Astrocyte (in vitro differentiated cells and primary cell): ENCODE data around the gene CEP41. TPM values are rescaled to one million over a fixed set of nuclear protein-coding genes. Genes with fewer than 3 reads are reported as not detected.

Source experiments
- DNase-seq: peaks from one replicate; pipeline ENCODE4 v3.0.0-alpha.2; 2010; ENCODE audit warnings: low read depth
- FAIRE-seq: peaks from 2 replicates; lab custom pipeline; 2011; peaks lifted over from hg19 to GRCh38; lab: Jason Lieb, UNC
- H2AFZ ChIP-seq: 2 replicates; pipeline ENCODE4 v1.6.0; 2012; ENCODE audit warnings: low read depth, low read length, inconsistent platforms
- H3K27ac ChIP-seq: 2 replicates; pipeline ENCODE4 v1.5.1; 2011; ENCODE audit warnings: low read depth, low read length, inconsistent platforms
- H3K27me3 ChIP-seq: 2 replicates; pipeline ENCODE4 v1.6.0; 2011; ENCODE audit warnings: low read length, inconsistent platforms; ENCODE audit not compliant: insufficient read depth
- H3K36me3 ChIP-seq: 2 replicates; pipeline ENCODE4 v1.5.1; 2011; ENCODE audit warnings: low read length, inconsistent platforms; ENCODE audit not compliant: insufficient read depth
- H3K4me1 ChIP-seq: 2 replicates; pipeline ENCODE4 v1.5.1; 2011; ENCODE audit warnings: low read length, inconsistent platforms; ENCODE audit not compliant: insufficient read depth
- H3K4me2 ChIP-seq: 2 replicates; pipeline ENCODE4 v1.6.0; 2012; ENCODE audit warnings: low read length, inconsistent platforms
- H3K4me3 ChIP-seq: 2 replicates; pipeline ENCODE4 v1.5.1; 2011; ENCODE audit warnings: low read depth, mild to moderate bottlenecking, low read length, inconsistent platforms; ENCODE audit not compliant: insufficient read depth
- H3K79me2 ChIP-seq: 2 replicates; pipeline ENCODE4 v1.6.0; 2012; ENCODE audit warnings: mild to moderate bottlenecking, low read length, inconsistent platforms; ENCODE audit not compliant: insufficient read depth
- H3K9ac ChIP-seq: 2 replicates; pipeline ENCODE4 v1.6.0; 2012; ENCODE audit warnings: mild to moderate bottlenecking, low read length, inconsistent platforms
- H3K9me3 ChIP-seq: 2 replicates; pipeline ENCODE4 v1.5.1; 2012; ENCODE audit warnings: low read depth, mild to moderate bottlenecking, low read length, inconsistent platforms; ENCODE audit not compliant: insufficient read depth
- H4K20me1 ChIP-seq: 2 replicates; pipeline ENCODE4 v1.6.0; 2012; ENCODE audit warnings: low read length, inconsistent platforms; ENCODE audit not compliant: insufficient read depth
- H3K27ac Mint-ChIP-seq: one replicate; pipeline ENCODE4 v1.8.0; 2021; ENCODE audit warnings: mild to moderate bottlenecking, mixed read lengths; ENCODE audit not compliant: unreplicated experiment
- H3K27me3 Mint-ChIP-seq: one replicate; pipeline ENCODE4 v1.8.0; 2021; ENCODE audit warnings: low read depth, mixed read lengths; ENCODE audit not compliant: unreplicated experiment
- H3K36me3 Mint-ChIP-seq: one replicate; pipeline ENCODE4 v1.8.0; 2021; ENCODE audit warnings: low read depth, mixed read lengths; ENCODE audit not compliant: unreplicated experiment
- H3K4me1 Mint-ChIP-seq: one replicate; pipeline ENCODE4 v1.8.0; 2021; ENCODE audit warnings: low read depth, mixed read lengths; ENCODE audit not compliant: unreplicated experiment
- H3K4me3 Mint-ChIP-seq: one replicate; pipeline ENCODE4 v1.8.0; 2021; ENCODE audit warnings: mild to moderate bottlenecking, moderate library complexity, mixed read lengths; ENCODE audit not compliant: unreplicated experiment
- H3K9me3 Mint-ChIP-seq: one replicate; pipeline ENCODE4 v1.8.0; 2021; ENCODE audit warnings: mild to moderate bottlenecking, mixed read lengths; ENCODE audit not compliant: unreplicated experiment
- EZH2 ChIP-seq: IDR thresholded peaks from 2 replicates; pipeline ENCODE4 v1.6.1; 2012; ENCODE audit warnings: mild to moderate bottlenecking, low read length, inconsistent platforms; ENCODE audit not compliant: insufficient read depth
- total RNA-seq: library from RNA; stranded (reverse); gene quantifications from 2 replicates; pipeline ENCODE4 v1.2.1, GENCODE V29; 2021
- TF ChIP-seq, protein P1 (sequence below): IDR thresholded peaks from 2 replicates; pipeline ENCODE4 v1.5.1; 2011; ENCODE audit warnings: low read depth, mild to moderate bottlenecking, inconsistent platforms, low read length, moderate library complexity; ENCODE audit not compliant: insufficient read depth

CEP41 gene
- total RNA-seq, 1 donor from 2014 or later: 16.4 TPM

DNA sequence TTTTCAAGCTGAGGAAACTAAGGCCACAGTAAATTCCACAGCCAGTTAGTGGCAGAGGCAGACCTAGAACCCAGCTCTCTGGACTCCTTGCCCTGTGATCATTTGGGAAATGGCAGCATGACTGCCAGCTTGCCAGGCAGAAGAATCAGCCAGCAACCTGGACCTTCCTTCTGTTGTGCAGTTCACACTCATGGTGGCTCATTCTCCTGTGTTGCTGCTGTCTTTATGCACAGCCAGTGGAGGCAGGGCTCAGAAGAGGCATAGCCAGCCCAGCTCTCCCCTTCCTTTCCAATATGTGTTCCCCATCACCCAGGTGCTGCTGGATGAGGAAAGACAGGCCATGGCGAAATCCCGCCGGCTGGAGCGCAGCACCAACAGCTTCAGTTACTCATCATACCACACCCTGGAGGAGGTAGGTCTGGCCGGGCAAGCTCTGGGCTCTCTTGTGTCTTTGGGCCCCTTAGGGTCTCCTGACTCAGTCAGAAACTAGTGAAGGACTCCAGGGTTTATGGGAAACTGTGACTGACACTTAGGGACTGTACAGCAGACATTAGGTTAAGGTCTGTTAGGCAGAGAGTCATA is 81.4 kb downstream of the CEP41 start:
- Histone ChIP-seq H3K36me3 (no peaks in the 10 kb centered on the region), H3K4me2 (no peak overlapping the region), H3K9me3 (peaks cover 14% of the 10 kb centered on the region), H3K79me2 (no peaks in the 10 kb centered on the region), H2AFZ (no peak overlapping the region), H3K4me3 (no peak overlapping the region), H3K4me1 (peaks cover 33% of the 10 kb centered on the region), H3K27ac (no peak overlapping the region), H4K20me1 (no peaks in the 10 kb centered on the region), H3K27me3 (no peaks in the 10 kb centered on the region), H3K9ac (no peak overlapping the region)
- Mint-ChIP-seq H3K4me3 (no peak overlapping the region), H3K36me3 (no peaks in the 10 kb centered on the region), H3K27ac (no peak overlapping the region), H3K4me1 (peaks cover 37% of the 10 kb centered on the region), H3K27me3 (no peaks in the 10 kb centered on the region), H3K9me3 (peaks cover 17% of the 10 kb centered on the region)
- TF ChIP-seq, protein P1, sequence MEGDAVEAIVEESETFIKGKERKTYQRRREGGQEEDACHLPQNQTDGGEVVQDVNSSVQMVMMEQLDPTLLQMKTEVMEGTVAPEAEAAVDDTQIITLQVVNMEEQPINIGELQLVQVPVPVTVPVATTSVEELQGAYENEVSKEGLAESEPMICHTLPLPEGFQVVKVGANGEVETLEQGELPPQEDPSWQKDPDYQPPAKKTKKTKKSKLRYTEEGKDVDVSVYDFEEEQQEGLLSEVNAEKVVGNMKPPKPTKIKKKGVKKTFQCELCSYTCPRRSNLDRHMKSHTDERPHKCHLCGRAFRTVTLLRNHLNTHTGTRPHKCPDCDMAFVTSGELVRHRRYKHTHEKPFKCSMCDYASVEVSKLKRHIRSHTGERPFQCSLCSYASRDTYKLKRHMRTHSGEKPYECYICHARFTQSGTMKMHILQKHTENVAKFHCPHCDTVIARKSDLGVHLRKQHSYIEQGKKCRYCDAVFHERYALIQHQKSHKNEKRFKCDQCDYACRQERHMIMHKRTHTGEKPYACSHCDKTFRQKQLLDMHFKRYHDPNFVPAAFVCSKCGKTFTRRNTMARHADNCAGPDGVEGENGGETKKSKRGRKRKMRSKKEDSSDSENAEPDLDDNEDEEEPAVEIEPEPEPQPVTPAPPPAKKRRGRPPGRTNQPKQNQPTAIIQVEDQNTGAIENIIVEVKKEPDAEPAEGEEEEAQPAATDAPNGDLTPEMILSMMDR: no peak
- no peak for TF ChIP-seq EZH2
- DNase-seq (no peak), FAIRE-seq (no peak)

DNA sequence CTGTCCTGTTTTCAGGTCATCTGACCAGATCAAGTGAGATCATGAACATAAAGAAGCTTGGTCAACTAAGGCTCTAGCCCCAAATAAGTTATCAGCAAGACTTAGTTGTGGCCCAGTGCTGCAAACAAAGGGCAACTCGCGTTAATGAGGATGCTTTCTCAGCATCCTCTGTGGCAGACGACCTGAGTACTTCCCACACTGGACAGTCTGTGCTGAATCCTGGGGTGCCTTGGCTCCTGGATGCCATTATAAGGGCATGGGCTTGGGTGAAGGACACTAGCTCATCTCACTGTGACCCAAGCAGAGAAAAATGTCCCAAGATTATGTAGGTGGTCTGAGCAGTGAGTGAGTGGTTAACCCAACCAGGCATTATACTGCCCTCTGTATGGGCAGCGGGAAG is 82.3 kb downstream of the CEP41 start:
- H3K27ac Mint-ChIP-seq: no peak overlapping the region
- FAIRE-seq (no peak), DNase-seq (no peak)
- TF ChIP-seq, protein P1: no peak
- no peak for TF ChIP-seq EZH2
- Histone ChIP-seq H2AFZ (no peak overlapping the region), H3K27ac (no peak overlapping the region), H3K27me3 (no peaks in the 10 kb centered on the region), H3K9ac (no peak overlapping the region), H3K4me2 (no peak overlapping the region), H4K20me1 (no peaks in the 10 kb centered on the region), H3K4me1 (peaks cover 28% of the 10 kb centered on the region), H3K79me2 (no peaks in the 10 kb centered on the region), H3K36me3 (no peaks in the 10 kb centered on the region), H3K9me3 (peaks cover 14% of the 10 kb centered on the region), H3K4me3 (no peak overlapping the region)
- H3K4me1 Mint-ChIP-seq: peaks cover 32% of the 10 kb centered on the region
- peaks cover 17% of the 10 kb centered on the region for H3K9me3 Mint-ChIP-seq
- no peak overlapping the region for H3K4me3 Mint-ChIP-seq
- no peaks in the 10 kb centered on the region for H3K27me3 Mint-ChIP-seq
- H3K36me3 Mint-ChIP-seq: no peaks in the 10 kb centered on the region

GRCh38 chr7:130356876-130357611 is 83.8 kb downstream of the CEP41 start:
- Histone ChIP-seq H4K20me1 (no peaks in the 10 kb centered on the region), H3K4me2 (peak overlapping the region; percentile 66), H3K9me3 (peaks cover 14% of the 10 kb centered on the region), H3K27me3 (no peaks in the 10 kb centered on the region), H3K4me3 (no peak overlapping the region), H3K79me2 (no peaks in the 10 kb centered on the region), H3K36me3 (no peaks in the 10 kb centered on the region), H3K4me1 (peaks cover 36% of the 10 kb centered on the region), H2AFZ (no peak overlapping the region), H3K9ac (peak overlapping the region; percentile 79), H3K27ac (peak overlapping the region; percentile 98)
- H3K36me3 Mint-ChIP-seq: no peaks in the 10 kb centered on the region
- DNase-seq: peak; percentile 92
- TF ChIP-seq, protein P1: no peak
- H3K9me3 Mint-ChIP-seq: peaks cover 17% of the 10 kb centered on the region
- no peaks in the 10 kb centered on the region for H3K27me3 Mint-ChIP-seq
- peak overlapping the region; percentile 100 for H3K27ac Mint-ChIP-seq
- no peak for FAIRE-seq
- H3K4me1 Mint-ChIP-seq: peaks cover 44% of the 10 kb centered on the region
- H3K4me3 Mint-ChIP-seq: peak overlapping the region; percentile 20
